NCI-H510A treated with DMSO at 0.1 percent for 48 hours (cell line): ENCODE results near the gene ADCY5.

ENCODE experiments used
- DNase-seq: peaks from one replicate; lab custom pipeline; 2025; lab: John Stamatoyannopoulos, UW

The ADCY5 gene

GRCh38 chr3:123406598-123406997 is 42.3 kb downstream of the ADCY5 start:
- DNase-seq = peak; percentile 38

GRCh38 chr3:123405936-123406510 is 42.9 kb downstream of the ADCY5 start:
- DNase-seq = no peak

- DNase-seq = no peak
Observed at GRCh38 chr3:123405021-123405420, 43.9 kb downstream of the ADCY5 start.

- no peak for DNase-seq
Observed at GRCh38 chr3:123404391-123404790, 44.5 kb downstream of the ADCY5 start.

GRCh38 chr3:123401836-123402530 is 46.9 kb downstream of the ADCY5 start:
- no peak for DNase-seq

- DNase-seq = no peak
Observed at GRCh38 chr3:123400169-123400568, 48.7 kb downstream of the ADCY5 start.

- no peak for DNase-seq
Observed at GRCh38 chr3:123399653-123400052, 49.2 kb downstream of the ADCY5 start.

- DNase-seq = no peak
Observed at GRCh38 chr3:123397921-123398785, 50.7 kb downstream of the ADCY5 start.

- DNase-seq = no peak
Observed at GRCh38 chr3:123397050-123397590, 51.8 kb downstream of the ADCY5 start.

- no peak for DNase-seq
Observed at GRCh38 chr3:123396171-123397049, 52.5 kb downstream of the ADCY5 start.

- DNase-seq = no peak
Observed at GRCh38 chr3:123395235-123395634, 53.7 kb downstream of the ADCY5 start.

GRCh38 chr3:123394391-123395020 is 54.4 kb downstream of the ADCY5 start:
- DNase-seq = no peak

GRCh38 chr3:123392871-123393620 is 55.8 kb downstream of the ADCY5 start:
- no peak for DNase-seq

GRCh38 chr3:123392368-123392767 is 56.5 kb downstream of the ADCY5 start:
- DNase-seq = no peak

- no peak for DNase-seq
Observed at GRCh38 chr3:123390865-123391600, 57.9 kb downstream of the ADCY5 start.

GRCh38 chr3:123389628-123389918 is 59.3 kb downstream of the ADCY5 start:
- DNase-seq = no peak

- no peak for DNase-seq
Observed at GRCh38 chr3:123388811-123389627, 59.9 kb downstream of the ADCY5 start.

GRCh38 chr3:123388042-123388441 is 60.8 kb downstream of the ADCY5 start:
- DNase-seq = no peak

GRCh38 chr3:123387532-123387931 is 61.4 kb downstream of the ADCY5 start:
- DNase-seq = no peak
